Occipital lobe (tissue), 2 donors: ENCODE results near the gene PCYOX1L. TPM values are rescaled to one million over a fixed set of nuclear protein-coding genes. Genes with fewer than 3 reads are reported as not detected.

Source experiments
- DNase-seq: peaks from one replicate; lab custom pipeline; 2025; lab: John Stamatoyannopoulos, UW
- total RNA-seq: library from RNA; depleted of rRNA; stranded (reverse); fragments of >200 nt; gene quantifications from one replicate; pipeline ENCODE4 v1.2.3, GENCODE V29; 2014

The PCYOX1L gene
- total RNA-seq, 1 donor from 2014 or later: 11.9 TPM

- DNase-seq: no peak
Observed at GRCh38 chr5:149367972-149368645, 10.3 kb downstream of the PCYOX1L start.

GRCh38 chr5:149370878-149371277 is 13.0 kb downstream of the PCYOX1L start:
- DNase-seq: no peak

GRCh38 chr5:149371296-149371962 is 13.6 kb downstream of the PCYOX1L start:
- no peak for DNase-seq

- no peak for DNase-seq
Observed at GRCh38 chr5:149372076-149372795, 14.4 kb downstream of the PCYOX1L start.

GRCh38 chr5:149372932-149373331 is 15.1 kb downstream of the PCYOX1L start:
- DNase-seq: no peak

GRCh38 chr5:149374303-149374702 is 16.5 kb downstream of the PCYOX1L start:
- DNase-seq: no peak

GRCh38 chr5:149374801-149375200 is 17.0 kb downstream of the PCYOX1L start:
- no peak for DNase-seq

- no peak for DNase-seq
Observed at GRCh38 chr5:149375434-149375833, 17.6 kb downstream of the PCYOX1L start.

GRCh38 chr5:149376104-149376503 is 18.3 kb downstream of the PCYOX1L start:
- DNase-seq: no peak

GRCh38 chr5:149376711-149377447 is 19.0 kb downstream of the PCYOX1L start:
- no peak for DNase-seq

GRCh38 chr5:149378241-149378820 is 20.5 kb downstream of the PCYOX1L start:
- no peak for DNase-seq

GRCh38 chr5:149379177-149379761 is 21.4 kb downstream of the PCYOX1L start, which contains the start of gene IL17B:
Gene IL17B, minus strand, starts transcription at chr5:149379292. Its CDS starts 67 bp downstream, at chr5:149379225.
- no peak for DNase-seq

GRCh38 chr5:149379818-149380374 is 22.1 kb downstream of the PCYOX1L start:
- no peak for DNase-seq

GRCh38 chr5:149380466-149381121 is 22.7 kb downstream of the PCYOX1L start:
- no peak for DNase-seq

- DNase-seq: no peak
Observed at GRCh38 chr5:149381261-149381985, 23.6 kb downstream of the PCYOX1L start.

GRCh38 chr5:149381986-149382338 is 24.1 kb downstream of the PCYOX1L start:
- peak; percentile 4 for DNase-seq

- no peak for DNase-seq
Observed at GRCh38 chr5:149382517-149383220, 24.8 kb downstream of the PCYOX1L start.

- DNase-seq: no peak
Observed at GRCh38 chr5:149383399-149383798, 25.6 kb downstream of the PCYOX1L start.

- DNase-seq: no peak
Observed at GRCh38 chr5:149386166-149386565, 28.3 kb downstream of the PCYOX1L start.
